H9 (cell line): ENCODE measurements around the gene ZNF341. TPM values are rescaled to one million over a fixed set of nuclear protein-coding genes. Genes with fewer than 3 reads are reported as not detected.

ENCODE experiments used
- DNase-seq: peaks from one replicate; pipeline ENCODE4 v3.0.0-alpha.2; 2017
- H2AFZ ChIP-seq: one replicate; pipeline ENCODE4 v1.6.1; 2013; ENCODE audit warnings: mild to moderate bottlenecking, low read length, control low read depth, moderate library complexity
- H2AK5ac ChIP-seq: 2 replicates; pipeline ENCODE4 v1.6.1; 2013; ENCODE audit warnings: low read length, control low read depth, mixed read lengths; ENCODE audit not compliant: insufficient read length
- H2BK120ac ChIP-seq: one replicate; pipeline ENCODE4 v1.6.1; 2013; ENCODE audit warnings: low read depth, mild to moderate bottlenecking, low read length, control low read depth, inconsistent platforms; ENCODE audit not compliant: poor library complexity, severe bottlenecking
- H2BK12ac ChIP-seq: 2 replicates; pipeline ENCODE4 v1.6.1; 2013; ENCODE audit warnings: low read length, control low read depth, mixed read lengths, low read depth; ENCODE audit not compliant: insufficient read length
- H2BK15ac ChIP-seq: 2 replicates; pipeline ENCODE4 v1.6.1; 2013; ENCODE audit warnings: low read depth, low read length, control low read depth
- H2BK20ac ChIP-seq: one replicate; pipeline ENCODE4 v1.6.1; 2013; ENCODE audit warnings: low read depth, mild to moderate bottlenecking, low read length, control low read depth, inconsistent platforms; ENCODE audit not compliant: poor library complexity, severe bottlenecking
- H2BK5ac ChIP-seq: 2 replicates; pipeline ENCODE4 v1.6.1; 2013; ENCODE audit warnings: low read length, control low read depth, mixed read lengths; ENCODE audit not compliant: insufficient read length
- H3K14ac ChIP-seq: 2 replicates; pipeline ENCODE4 v1.6.1; 2013; ENCODE audit warnings: low read length, control low read depth; ENCODE audit not compliant: insufficient read depth
- H3K18ac ChIP-seq: 2 replicates; pipeline ENCODE4 v1.6.1; 2013; ENCODE audit warnings: low read depth, mild to moderate bottlenecking, mixed read lengths, low read length, control low read depth; ENCODE audit not compliant: insufficient read length
- H3K23ac ChIP-seq: 2 replicates; pipeline ENCODE4 v1.6.1; 2013; ENCODE audit warnings: low read length, control low read depth, mixed read lengths, low read depth; ENCODE audit not compliant: insufficient read length
- H3K23me2 ChIP-seq: 2 replicates; pipeline ENCODE4 v1.6.1; 2013; ENCODE audit warnings: low read depth, mild to moderate bottlenecking, mixed read lengths, low read length, control low read depth; ENCODE audit not compliant: insufficient read length, poor library complexity, severe bottlenecking
- H3K27ac ChIP-seq: 2 replicates; pipeline ENCODE4 v1.5.1; 2013; ENCODE audit warnings: low read length, control low read depth, mixed read lengths, low read depth; ENCODE audit not compliant: insufficient read length
- H3K27me3 ChIP-seq: 2 replicates; pipeline ENCODE4 v1.6.1; 2013; ENCODE audit warnings: low read length, control low read depth, inconsistent platforms; ENCODE audit not compliant: insufficient read depth
- H3K4ac ChIP-seq: 2 replicates; pipeline ENCODE4 v1.6.1; 2013; ENCODE audit warnings: low read depth, mild to moderate bottlenecking, control low read depth, inconsistent platforms, low read length, moderate library complexity
- H3K4me1 ChIP-seq: 2 replicates; pipeline ENCODE4 v1.6.1; 2013; ENCODE audit warnings: low read length, control low read depth, inconsistent platforms; ENCODE audit not compliant: insufficient read depth
- H3K4me2 ChIP-seq: 2 replicates; pipeline ENCODE4 v1.6.1; 2013; ENCODE audit warnings: low read length, control low read depth, mixed read lengths; ENCODE audit not compliant: insufficient read length, insufficient read depth
- H3K56ac ChIP-seq: 2 replicates; pipeline ENCODE4 v1.6.1; 2013; ENCODE audit warnings: low read depth, mild to moderate bottlenecking, mixed read lengths, low read length, control low read depth; ENCODE audit not compliant: insufficient read length
- H3K79me1 ChIP-seq: 2 replicates; pipeline ENCODE4 v1.6.1; 2013; ENCODE audit warnings: low read depth, mild to moderate bottlenecking, moderate library complexity, low read length, control low read depth, inconsistent platforms; ENCODE audit not compliant: insufficient read depth, poor library complexity, severe bottlenecking
- H3K79me2 ChIP-seq: 2 replicates; pipeline ENCODE4 v1.6.1; 2013; ENCODE audit warnings: low read length, control low read depth, inconsistent platforms; ENCODE audit not compliant: insufficient read depth
- H3K9ac ChIP-seq: 2 replicates; pipeline ENCODE4 v1.6.1; 2013; ENCODE audit warnings: low read length, control low read depth, mixed read lengths; ENCODE audit not compliant: insufficient read length; ENCODE audit errors: extremely low read depth
- H3K9me3 ChIP-seq: one replicate; pipeline ENCODE4 v1.6.1; 2013; ENCODE audit warnings: low read depth, low read length, inconsistent platforms; ENCODE audit not compliant: control insufficient read depth
- H3T11ph ChIP-seq: one replicate; pipeline ENCODE4 v1.6.1; 2013; ENCODE audit warnings: mild to moderate bottlenecking, low read length, control low read depth, inconsistent platforms
- H4K20me1 ChIP-seq: one replicate; pipeline ENCODE4 v1.6.1; 2013; ENCODE audit not compliant: control insufficient read depth, insufficient read length, insufficient read depth
- H4K5ac ChIP-seq: 2 replicates; pipeline ENCODE4 v1.6.1; 2013; ENCODE audit warnings: low read depth, mild to moderate bottlenecking, mixed read lengths, low read length, control low read depth; ENCODE audit not compliant: insufficient read length
- H4K8ac ChIP-seq: replicated peaks from 2 replicates; pipeline ENCODE4 v1.6.1; 2013; ENCODE audit warnings: low read length, control low read depth, mixed read lengths, low read depth; ENCODE audit not compliant: insufficient read length
- H4K91ac ChIP-seq: 2 replicates; pipeline ENCODE4 v1.6.1; 2013; ENCODE audit warnings: low read depth, mild to moderate bottlenecking, moderate library complexity, mixed read lengths, low read length, control low read depth; ENCODE audit not compliant: insufficient read length
- H3K27ac Mint-ChIP-seq, 3 experiments: 2 replicates in 2 of 3; 3 replicates in 1 of 3; pipeline ENCODE4 v1.8.0; 2020 to 2021; ENCODE audit warnings: mixed read lengths in 3 of 3, mild to moderate bottlenecking in 1 of 3, moderate library complexity in 1 of 3
- H3K27me3 Mint-ChIP-seq: 2 replicates; pipeline ENCODE4 v1.8.0; 2021; ENCODE audit warnings: low read depth, mild to moderate bottlenecking, moderate library complexity, mixed read lengths
- H3K36me3 Mint-ChIP-seq, 3 experiments: 2 replicates in 2 of 3; 3 replicates in 1 of 3; pipeline ENCODE4 v1.8.0; 2020 to 2021; ENCODE audit warnings: low read depth in 3 of 3, mixed read lengths in 3 of 3; ENCODE audit not compliant: insufficient read depth in 1 of 3
- H3K4me1 Mint-ChIP-seq, 2 experiments: 2 replicates each; pipeline ENCODE4 v1.8.0; 2020; ENCODE audit warnings: mixed read lengths in 2 of 2
- H3K4me3 Mint-ChIP-seq, 2 experiments: 2 replicates in 1 of 2; 3 replicates in 1 of 2; pipeline ENCODE4 v1.8.0; 2020 to 2021; ENCODE audit warnings: mild to moderate bottlenecking in 2 of 2, mixed read lengths in 2 of 2, moderate library complexity in 1 of 2
- H3K9me3 Mint-ChIP-seq, 2 experiments: 2 replicates in 1 of 2; 3 replicates in 1 of 2; pipeline ENCODE4 v1.8.0; 2020; ENCODE audit warnings: mild to moderate bottlenecking in 2 of 2, mixed read lengths in 2 of 2, moderate library complexity in 1 of 2
- WGBS: extraction: QIAGEN DNeasy Blood & Tissue Kit; methylation state at CpG from one replicate; pipeline ENCODE4 v1.1.7; 2013; ENCODE audit warnings: missing lambda C conversion rate, low lambda C conversion rate, mixed read lengths; ENCODE audit not compliant: insufficient read length; ENCODE audit errors: extremely low coverage; 5-methylcytosine and 5-hydroxymethylcytosine counted together
- total RNA-seq: library from RNA; stranded (reverse); gene quantifications from 2 replicates; pipeline ENCODE4 v1.2.1, GENCODE V29; 2021
- TF ChIP-seq, protein P1 (sequence below): fragments of 200-600 bp; sonication (generic); conservative IDR thresholded peaks from 3 replicates; pipeline ENCODE4 v1.8.0; 2021; ENCODE audit warnings: antibody characterized with exemption, mild to moderate bottlenecking

Gene ZNF341
- total RNA-seq, 1 experiment from 2014 or later, result 5.2 TPM

DNA sequence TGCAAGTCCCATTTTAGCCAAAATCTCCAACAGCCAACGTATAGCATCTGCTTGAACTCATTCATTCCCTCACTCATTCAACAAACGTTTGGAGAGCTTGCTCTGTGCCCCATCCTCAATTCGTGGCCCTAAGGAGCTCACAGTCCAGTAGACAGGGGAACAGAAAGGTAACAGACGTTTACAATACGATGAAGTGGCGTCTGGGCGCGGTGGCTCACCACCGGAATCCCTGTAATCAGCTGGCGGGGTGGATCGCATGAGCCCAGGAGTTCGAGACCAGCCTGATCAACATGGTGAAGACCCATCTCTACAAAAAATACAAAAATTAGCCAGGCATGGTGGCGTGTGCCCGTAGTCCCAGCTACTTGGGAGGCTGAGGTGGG, 44.8 kb upstream of the ZNF341 start:
- H2AK5ac ChIP-seq, result no peak overlapping the region
- DNase-seq, result no peak
- H3K23me2 ChIP-seq, result peaks cover 10% of the 10 kb centered on the region
- H2BK5ac ChIP-seq, result no peak overlapping the region
- Mint-ChIP-seq H3K9me3 (no peaks in the 10 kb centered on the region), H3K27ac (peak overlapping the region; percentile 56 to 85 (median 75); a peak in 4 of 7 replicates), H3K36me3 (peaks cover 0 to 14% (median 6%) of the 10 kb centered on the region in 3 experiments; a peak in 4 of 7 replicates), H3K4me1 (peaks cover 30 to 35% of the 10 kb centered on the region in 2 experiments), H3K27me3 (peaks cover 54% of the 10 kb centered on the region), H3K4me3 (peak overlapping the region; percentile 57 to 77)
- peaks cover 7% of the 10 kb centered on the region; the same call in 1 of the 2 replicates for H3K79me2 ChIP-seq
- no peak overlapping the region for H3K23ac ChIP-seq
- peak overlapping the region; percentile 27 for H3K4me2 ChIP-seq
- H3K18ac ChIP-seq, result peak overlapping the region; percentile 9
- H2BK12ac ChIP-seq, result no peak overlapping the region
- H3K9me3 ChIP-seq, result no peaks in the 10 kb centered on the region
- H2AFZ ChIP-seq, result no peak overlapping the region
- no peak overlapping the region for H2BK120ac ChIP-seq
- H4K91ac ChIP-seq, result no peak overlapping the region
- WGBS, result no CpG with 5 or more reads among the region's 14 CpGs
- H3T11ph ChIP-seq, result no peak overlapping the region
- H3K27ac ChIP-seq, result no peak overlapping the region
- no peak overlapping the region for H2BK15ac ChIP-seq
- H2BK20ac ChIP-seq, result no peak overlapping the region
- no peak overlapping the region for H4K5ac ChIP-seq
- TF ChIP-seq, protein P1, sequence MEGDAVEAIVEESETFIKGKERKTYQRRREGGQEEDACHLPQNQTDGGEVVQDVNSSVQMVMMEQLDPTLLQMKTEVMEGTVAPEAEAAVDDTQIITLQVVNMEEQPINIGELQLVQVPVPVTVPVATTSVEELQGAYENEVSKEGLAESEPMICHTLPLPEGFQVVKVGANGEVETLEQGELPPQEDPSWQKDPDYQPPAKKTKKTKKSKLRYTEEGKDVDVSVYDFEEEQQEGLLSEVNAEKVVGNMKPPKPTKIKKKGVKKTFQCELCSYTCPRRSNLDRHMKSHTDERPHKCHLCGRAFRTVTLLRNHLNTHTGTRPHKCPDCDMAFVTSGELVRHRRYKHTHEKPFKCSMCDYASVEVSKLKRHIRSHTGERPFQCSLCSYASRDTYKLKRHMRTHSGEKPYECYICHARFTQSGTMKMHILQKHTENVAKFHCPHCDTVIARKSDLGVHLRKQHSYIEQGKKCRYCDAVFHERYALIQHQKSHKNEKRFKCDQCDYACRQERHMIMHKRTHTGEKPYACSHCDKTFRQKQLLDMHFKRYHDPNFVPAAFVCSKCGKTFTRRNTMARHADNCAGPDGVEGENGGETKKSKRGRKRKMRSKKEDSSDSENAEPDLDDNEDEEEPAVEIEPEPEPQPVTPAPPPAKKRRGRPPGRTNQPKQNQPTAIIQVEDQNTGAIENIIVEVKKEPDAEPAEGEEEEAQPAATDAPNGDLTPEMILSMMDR, result no peak
- no peaks in the 10 kb centered on the region for H3K27me3 ChIP-seq
- H3K56ac ChIP-seq, result no peak overlapping the region
- no peak overlapping the region for H3K4ac ChIP-seq
- H3K14ac ChIP-seq, result 0 out of 2 replicates have a peak overlapping the region, but pooled peaks have one; percentile 0
- H3K79me1 ChIP-seq, result no peaks in the 10 kb centered on the region
- no peak overlapping the region for H3K9ac ChIP-seq
- no peak overlapping the region for H4K8ac ChIP-seq
- no peaks in the 10 kb centered on the region for H3K4me1 ChIP-seq
- H4K20me1 ChIP-seq, result no peaks in the 10 kb centered on the region
